Keratinocyte (primary cell): Measurements from ENCODE around the gene UBE2O.

ENCODE experiments used
- EZH2 ChIP-seq: IDR thresholded peaks from one replicate; pipeline ENCODE4 v1.6.1; 2012; ENCODE audit warnings: inconsistent platforms, mild to moderate bottlenecking, low read length, moderate library complexity
- TF ChIP-seq, protein P1 (sequence below), 3 experiments: IDR thresholded peaks in 1 of 3; conservative IDR thresholded peaks in 1 of 3; optimal IDR thresholded peaks in 1 of 3; 2 replicates in 2 of 3; 3 replicates in 1 of 3; pipeline versions ENCODE3 to v1.5.1; 2011; ENCODE audit warnings: low read length in 3 of 3, mild to moderate bottlenecking in 3 of 3, moderate library complexity in 2 of 3, control low read depth in 1 of 3, inconsistent platforms in 1 of 3; ENCODE audit not compliant: insufficient read depth in 2 of 3; ENCODE audit errors: extremely low read depth in 1 of 3

DNA sequence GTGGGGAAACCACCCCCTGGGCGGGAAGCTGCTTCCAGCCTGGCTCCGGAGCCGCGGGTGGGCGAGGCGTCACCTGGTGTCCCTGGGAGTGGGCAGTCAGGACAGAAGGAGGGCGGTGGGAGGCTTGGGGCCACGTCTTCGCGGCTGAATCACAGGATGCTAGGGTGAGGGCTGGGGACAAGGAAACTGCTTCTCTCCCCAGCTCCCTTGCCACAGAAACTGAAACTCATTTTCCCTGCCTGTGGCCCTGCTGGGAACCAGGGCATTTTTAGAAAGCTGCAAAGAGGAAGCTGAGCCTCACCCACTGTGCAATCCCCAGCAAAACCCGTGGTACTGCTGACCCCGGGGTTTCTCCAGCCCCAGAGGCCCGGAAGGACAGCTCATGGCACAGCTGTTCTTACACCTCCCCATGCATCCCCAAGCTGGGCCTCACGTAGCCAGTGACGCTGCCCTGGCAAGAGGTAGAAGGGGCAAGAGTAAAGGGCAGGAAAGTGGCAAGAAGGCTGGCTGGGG is 40.1 kb upstream of the UBE2O start:
- TF ChIP-seq, protein P1, sequence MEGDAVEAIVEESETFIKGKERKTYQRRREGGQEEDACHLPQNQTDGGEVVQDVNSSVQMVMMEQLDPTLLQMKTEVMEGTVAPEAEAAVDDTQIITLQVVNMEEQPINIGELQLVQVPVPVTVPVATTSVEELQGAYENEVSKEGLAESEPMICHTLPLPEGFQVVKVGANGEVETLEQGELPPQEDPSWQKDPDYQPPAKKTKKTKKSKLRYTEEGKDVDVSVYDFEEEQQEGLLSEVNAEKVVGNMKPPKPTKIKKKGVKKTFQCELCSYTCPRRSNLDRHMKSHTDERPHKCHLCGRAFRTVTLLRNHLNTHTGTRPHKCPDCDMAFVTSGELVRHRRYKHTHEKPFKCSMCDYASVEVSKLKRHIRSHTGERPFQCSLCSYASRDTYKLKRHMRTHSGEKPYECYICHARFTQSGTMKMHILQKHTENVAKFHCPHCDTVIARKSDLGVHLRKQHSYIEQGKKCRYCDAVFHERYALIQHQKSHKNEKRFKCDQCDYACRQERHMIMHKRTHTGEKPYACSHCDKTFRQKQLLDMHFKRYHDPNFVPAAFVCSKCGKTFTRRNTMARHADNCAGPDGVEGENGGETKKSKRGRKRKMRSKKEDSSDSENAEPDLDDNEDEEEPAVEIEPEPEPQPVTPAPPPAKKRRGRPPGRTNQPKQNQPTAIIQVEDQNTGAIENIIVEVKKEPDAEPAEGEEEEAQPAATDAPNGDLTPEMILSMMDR (optimal IDR thresholded peaks at IDR 0.05 in 1 of 3, IDR thresholded peaks at IDR 0.05 in 1 of 3, conservative IDR thresholded peaks at IDR 0.05 in 1 of 3; ENCODE audit: extremely low read depth in 1 of 3, insufficient read depth in 2 of 3, low read length in 3 of 3), result no peak
- TF ChIP-seq EZH2, result no peak
